K562 (cell line): ENCODE results near the gene SLC4A1. TPM values are rescaled to one million over a fixed set of nuclear protein-coding genes. Genes with fewer than 3 reads are reported as not detected.

Experiments used
- DEAF1 ChIP-seq: fragments of 450-650 bp; formaldehyde crosslinking; IDR thresholded peaks from 2 replicates; pipeline ENCODE4 v1.4.0; 2020; ENCODE audit warnings: mild to moderate bottlenecking, moderate library complexity
- EP400 ChIP-seq: fragments of 450-650 bp; IDR thresholded peaks from 2 replicates; pipeline ENCODE4 v1.6.1; 2017; ENCODE audit warnings: antibody characterized with exemption, mild to moderate bottlenecking, moderate library complexity
- FOXA1 ChIP-seq: fragments of 450-650 bp; IDR thresholded peaks from 2 replicates; pipeline ENCODE4 v1.6.1; 2016; ENCODE audit warnings: mild to moderate bottlenecking, borderline replicate concordance
- MNT ChIP-seq, 2 experiments: fragments of 450-650 bp; conservative IDR thresholded peaks; 2 replicates each; pipeline ENCODE4 v1.6.1; 2017; ENCODE audit warnings: mild to moderate bottlenecking in 2 of 2, moderate library complexity in 2 of 2
- PHB2 ChIP-seq: fragments of 450-650 bp; IDR thresholded peaks from 2 replicates; pipeline ENCODE4 v1.6.1; 2017; ENCODE audit warnings: low read depth
- PRMT5 ChIP-seq: sonication (generic); formaldehyde crosslinking; IDR thresholded peaks from 2 replicates; pipeline ENCODE4 v1.5.0; 2020; ENCODE audit warnings: missing genetic modification reagents
- THAP7 ChIP-seq: fragments of 250-450 bp; sonication (Bioruptor Pico); IDR thresholded peaks from 2 replicates; pipeline ENCODE4 v1.5.0; 2021
- ZBTB2 ChIP-seq: fragments of 450-650 bp; IDR thresholded peaks from 2 replicates; pipeline ENCODE4 v1.6.1; 2016; ENCODE audit warnings: antibody characterized with exemption
- ZBTB40 ChIP-seq, 2 experiments: fragments of 450-650 bp in 1 of 2; sonication (generic) in 1 of 2; formaldehyde crosslinking in 1 of 2; IDR thresholded peaks; 2 replicates each; pipeline versions ENCODE4 v1.7.1 to v1.9.0; 2016 to 2022; ENCODE audit warnings: inconsistent platforms in 1 of 2, mild to moderate bottlenecking in 1 of 2, missing genetic modification reagents in 1 of 2
- polyA plus RNA-seq, 8 experiments: library from polyadenylated mRNA; depleted of rRNA in 4 of 8; stranded (reverse) in 5 of 8; unstranded in 3 of 8; fragments of >200 nt; fragmentation: Nextera tagmentation in 2 of 8; fragmentation: Illumina TruSeq in 1 of 8; extraction: Ambion mirVana in 2 of 8; extraction: Trizol in 1 of 8; gene quantifications; 2 replicates each; pipeline versions ENCODE4 v1.2.1 to v1.2.3, GENCODE V29; 2011 to 2014; ENCODE audit warnings: inconsistent platforms in 1 of 8, missing spikeins in 1 of 8
- total RNA-seq, 7 experiments: library from RNA; depleted of rRNA in 6 of 7; stranded (reverse); fragments of >200 nt in 6 of 7; fragmentation: Illumina TruSeq in 2 of 7; extraction: Trizol in 2 of 7; gene quantifications; 2 replicates each; pipeline versions ENCODE4 v1.2.1 to v1.2.3, GENCODE V29; 2011 to 2021; ENCODE audit warnings: low replicate concordance in 1 of 7

SLC4A1 gene
- total and polyA plus RNA-seq, 9 of the 15 experiments (the other 6 are each of a cell fraction or from before 2014, with no cell fraction given) = 0.14 to 1.00 (median 0.53) TPM

GRCh38 chr17:44213403-44214229 lies 54.3 kb downstream of the SLC4A1 start (continued):
- TF ChIP-seq ZBTB40 (IDR thresholded peaks at IDR 0.05) = no peak
- TF ChIP-seq ZBTB40 (CRISPR knock-in tag; IDR thresholded peaks at IDR 0.05) = no peak
- no peak for TF ChIP-seq MNT (conservative IDR thresholded peaks at IDR 0.05)
- TF ChIP-seq EP400 = no peak
- TF ChIP-seq THAP7 = no peak; the same call in 1 of the 2 replicates
- no peak for TF ChIP-seq PHB2
- no peak for TF ChIP-seq ZBTB2
- no peak for TF ChIP-seq PRMT5 (CRISPR knock-in tag)
- TF ChIP-seq DEAF1 (CRISPR knock-in tag) = no peak
- no peak for TF ChIP-seq FOXA1
